GM12878 (cell line): ENCODE measurements around the gene RBAK. TPM values are rescaled to one million over a fixed set of nuclear protein-coding genes. Genes with fewer than 3 reads are reported as not detected.

Source experiments
- ATAC-seq: fragments of 200-7000 bp; cut with Tn5 transposase; 3 replicates; pipeline ENCODE4 v1.9.1; 2020; ENCODE audit warnings: mild to moderate bottlenecking, moderate library complexity
- Bru-seq: library from RNA; stranded (reverse); fragments of 400-500 nt; gene quantifications from one replicate; lab custom pipeline; 2021; lab: Mats Ljungman, UMichigan
- BruChase-seq, 2 experiments: library from RNA; stranded (reverse); fragments of 400-500 nt; gene quantifications; one replicate each; lab custom pipeline; 2021; lab: Mats Ljungman, UMichigan
- BruUV-seq: library from RNA; stranded (reverse); fragments of 400-500 nt; replicated peaks from 2 replicates; lab custom pipeline; 2021; lab: Mats Ljungman, UMichigan
- CTCF ChIA-PET: fragments of 300-600 bp; sonication (Branson Sonifier 250); formaldehyde crosslinking; extraction: SDS; loops from one replicate; lab custom pipeline; 2021; ENCODE audit warnings: inconsistent platforms; lab: Yijun Ruan, JAX
- POLR2A ChIA-PET: fragments of 350-600 bp; formaldehyde crosslinking; extraction: SDS; loops from one replicate; lab custom pipeline; 2021; ENCODE audit warnings: inconsistent platforms; lab: Charles Lee
- RAD21 ChIA-PET: fragments of 300-600 bp; sonication (Branson Sonifier 250); formaldehyde crosslinking; loops from one replicate; lab custom pipeline; 2023; ENCODE audit warnings: antibody characterized with exemption; ENCODE audit not compliant: unreplicated experiment; lab: Charles Lee
- SMC1A ChIA-PET: fragments of 300-600 bp; sonication (Branson Sonifier 250); formaldehyde crosslinking; loops from one replicate; lab custom pipeline; 2023; ENCODE audit not compliant: unreplicated experiment, uncharacterized antibody; lab: Charles Lee
- DNase-seq: peaks from one replicate; pipeline ENCODE4 v3.0.0-alpha.2; 2011; ENCODE audit warnings: low read depth, low spot score
- FAIRE-seq: peaks from 3 replicates; lab custom pipeline; 2011; peaks lifted over from hg19 to GRCh38; lab: Jason Lieb, UNC
- H2AFZ ChIP-seq: 2 replicates; pipeline ENCODE4 v1.6.0; 2011; ENCODE audit warnings: low read depth, low read length, control low read depth; ENCODE audit not compliant: control insufficient read depth
- H3K27ac ChIP-seq: 2 replicates; pipeline ENCODE4 v1.5.1; 2011; ENCODE audit warnings: control low read depth; ENCODE audit not compliant: control insufficient read depth, insufficient read depth
- H3K27me3 ChIP-seq, 2 experiments: replicated peaks in 1 of 2; 2 replicates each; pipeline versions ENCODE4 v1.6.0 to v1.6.1; 2011; ENCODE audit warnings: low read length in 1 of 2; ENCODE audit not compliant: control insufficient read depth in 2 of 2, insufficient read depth in 2 of 2
- H3K36me3 ChIP-seq, 2 experiments: 2 replicates each; pipeline ENCODE4 v1.5.1; 2011; ENCODE audit warnings: low read length in 1 of 2; ENCODE audit not compliant: control insufficient read depth in 2 of 2, insufficient read depth in 2 of 2
- H3K4me1 ChIP-seq: 2 replicates; pipeline ENCODE4 v1.6.1; 2011; ENCODE audit warnings: mild to moderate bottlenecking, low read length, moderate library complexity, mixed read lengths; ENCODE audit not compliant: control insufficient read depth, insufficient read depth
- H3K4me2 ChIP-seq: 2 replicates; pipeline ENCODE4 v1.6.0; 2011; ENCODE audit warnings: control low read depth; ENCODE audit not compliant: control insufficient read depth, insufficient read depth
- H3K4me3 ChIP-seq: fragments of 200-600 bp; sonication (generic); 2 replicates; pipeline ENCODE4 v1.5.1; 2016
- H3K79me2 ChIP-seq: 2 replicates; pipeline ENCODE4 v1.6.0; 2011; ENCODE audit warnings: low read length; ENCODE audit not compliant: control insufficient read depth, insufficient read depth
- H3K9ac ChIP-seq: 2 replicates; pipeline ENCODE4 v1.8.0; 2011; ENCODE audit warnings: low read length, control low read depth, mixed read lengths; ENCODE audit not compliant: control insufficient read depth, insufficient read depth
- H3K9me3 ChIP-seq: replicated peaks from 3 replicates; pipeline ENCODE4 v1.5.1; 2011; ENCODE audit warnings: mild to moderate bottlenecking, low read length; ENCODE audit not compliant: control insufficient read depth, insufficient read depth
- H4K20me1 ChIP-seq: 2 replicates; pipeline ENCODE4 v1.6.0; 2011; ENCODE audit not compliant: control insufficient read depth, insufficient read depth
- CBX5 ChIP-seq: sonication (generic); IDR thresholded peaks from 2 replicates; pipeline ENCODE4 v1.6.1; 2016; ENCODE audit warnings: low read depth, moderate library complexity, mild to moderate bottlenecking, inconsistent platforms
- ESRRA ChIP-seq: IDR thresholded peaks from 2 replicates; pipeline ENCODE4 v1.6.1; 2012; ENCODE audit warnings: mild to moderate bottlenecking, low read length, improper control_type of control experiment
- EZH2 ChIP-seq: IDR thresholded peaks from 2 replicates; pipeline ENCODE4 v1.6.1; 2012; ENCODE audit warnings: low read depth, mild to moderate bottlenecking, control low read depth, inconsistent platforms, low read length, borderline replicate concordance; ENCODE audit not compliant: control insufficient read depth
- GATAD2B ChIP-seq: fragments of 450-650 bp; conservative IDR thresholded peaks from 2 replicates; pipeline ENCODE4 v1.6.1; 2017; ENCODE audit warnings: low read depth, mild to moderate bottlenecking, moderate library complexity
- MYB ChIP-seq: fragments of 150-350 bp; IDR thresholded peaks from 2 replicates; pipeline ENCODE4 v1.6.1; 2014; ENCODE audit warnings: mild to moderate bottlenecking, low read depth, low read length, borderline replicate concordance
- NR2F1 ChIP-seq: fragments of 450-650 bp; conservative IDR thresholded peaks from 2 replicates; pipeline ENCODE4 v1.6.1; 2017; ENCODE audit warnings: mild to moderate bottlenecking
- POLR2A ChIP-seq: IDR thresholded peaks from 2 replicates; pipeline ENCODE4 v1.6.1; 2011; ENCODE audit warnings: low read depth, mild to moderate bottlenecking, low read length
- POLR2AphosphoS5 ChIP-seq: IDR thresholded peaks from 2 replicates; pipeline ENCODE4 v1.6.1; 2011; ENCODE audit warnings: mild to moderate bottlenecking, low read length, inconsistent platforms
- RFX5 ChIP-seq: IDR thresholded peaks from 2 replicates; pipeline ENCODE4 v1.6.1; 2011; ENCODE audit warnings: low read depth, low read length, improper control_type of control experiment
- TAF1 ChIP-seq: IDR thresholded peaks from 2 replicates; pipeline ENCODE4 v1.6.1; 2011; ENCODE audit warnings: mild to moderate bottlenecking, low read depth, low read length, borderline replicate concordance
- USF2 ChIP-seq: IDR thresholded peaks from 2 replicates; pipeline ENCODE4 v1.6.1; 2011; ENCODE audit warnings: low read depth, low read length, improper control_type of control experiment, borderline replicate concordance
- ZNF274 ChIP-seq: IDR thresholded peaks from one replicate; pipeline ENCODE4 v1.8.0; 2011; ENCODE audit not compliant: insufficient read length, insufficient read depth
- ZZZ3 ChIP-seq: IDR thresholded peaks from 2 replicates; pipeline ENCODE4 v1.6.1; 2011; ENCODE audit warnings: low read depth; ENCODE audit not compliant: control insufficient read depth, insufficient read length
- WGBS: methylation state at CpG from one replicate; pipeline ENCODE4 v1.1.6; 2016; ENCODE audit warnings: low lambda C conversion rate; ENCODE audit not compliant: insufficient replicate concordance, insufficient coverage; ENCODE audit errors: missing lambda C conversion rate; 5-methylcytosine and 5-hydroxymethylcytosine counted together
- in situ Hi-C: fragments of 300-500 bp; cut with MboI; formaldehyde crosslinking; loops from 9 replicates; pipeline ENCODE4 v1.14.3; 2018; ENCODE audit warnings: mixed read lengths
- intact Hi-C: fragments of 100-400 bp; cut with micrococcal nuclease; formaldehyde crosslinking; loops from one replicate; pipeline ENCODE4 v1.14.2; 2022; ENCODE audit not compliant: unreplicated experiment
- long read RNA-seq, 2 experiments: library from polyadenylated mRNA; unstranded; transcript quantifications; one replicate each; pipeline ENCODE4 v2.0.0, GENCODE V29; 2019 to 2020
- polyA minus RNA-seq, 3 experiments: library from RNA; depleted of rRNA, polyadenylated mRNA; stranded (reverse); fragments of >200 nt; gene quantifications; 2 replicates each; pipeline ENCODE4 v1.2.3, GENCODE V29; 2011
- polyA plus RNA-seq, 11 experiments: library from polyadenylated mRNA; depleted of rRNA in 4 of 11; unstranded in 6 of 11; stranded (reverse) in 5 of 11; fragments of >200 nt; fragmentation: Nextera tagmentation in 4 of 11; fragmentation: Illumina TruSeq in 1 of 11; extraction: Ambion mirVana in 4 of 11; extraction: Trizol in 1 of 11; gene quantifications; 1 replicate in 1 of 11; 2 replicates in 10 of 11; pipeline versions ENCODE4 v1.2.1 to v1.2.3, GENCODE V29; 2011 to 2016; ENCODE audit warnings: inconsistent platforms in 2 of 11, missing spikeins in 2 of 11, low read depth in 1 of 11
- total RNA-seq, 4 experiments: library from RNA; depleted of rRNA in 3 of 4; stranded (reverse); fragments of >200 nt in 3 of 4; fragmentation: Illumina TruSeq in 1 of 4; extraction: Trizol in 1 of 4; gene quantifications; 2 replicates each; pipeline versions ENCODE4 v1.2.1 to v1.2.3, GENCODE V29; 2013 to 2021
- TF ChIP-seq, protein P1 (sequence below): IDR thresholded peaks from 2 replicates; pipeline ENCODE4 v1.6.1; 2011; ENCODE audit warnings: low read depth, mild to moderate bottlenecking, low read length, moderate library complexity, borderline replicate concordance; ENCODE audit errors: extremely low read depth
- TF ChIP-seq, protein P2 (sequence below): fragments of 450-650 bp; conservative IDR thresholded peaks from 2 replicates; pipeline ENCODE4 v1.6.1; 2017; ENCODE audit warnings: mild to moderate bottlenecking, moderate library complexity

The RBAK gene
- total RNA-seq (2013; cell fraction: nucleolus; rRNA removed): 45.1 and 48.5 TPM in 2 replicates
- total RNA-seq (2014; rRNA removed) (6.4 and 6.6 TPM in 2 replicates), total RNA-seq (2014; rRNA removed; fragmentation: Illumina TruSeq; extraction: Trizol) (9.6 and 9.8 TPM in 2 replicates), total RNA-seq (2021) (8.0 and 8.7 TPM in 2 replicates), polyA plus RNA-seq (2011; rRNA removed) (10.2 and 19.0 TPM in 2 replicates), polyA plus RNA-seq (2014; fragmentation: Illumina TruSeq; extraction: Trizol) (8.1 and 10.4 TPM in 2 replicates), polyA plus RNA-seq (2014; fragmentation: Nextera tagmentation; extraction: Ambion mirVana) (1 to 10 TPM; 1.9 to 2.4 TPM), polyA plus RNA-seq (2014; rRNA removed) (4.3 and 5.4 TPM in 2 replicates), polyA plus RNA-seq (2016; fragmentation: Nextera tagmentation; extraction: Ambion mirVana) (1 to 10 TPM; 3.5 to 4.0 TPM), polyA minus RNA-seq (2011; rRNA and poly(A)+ RNA removed) (10.7 and 13.2 TPM in 2 replicates), Bru-seq, nascent RNA (percentile 93 among the genes with signal in this experiment), BruChase-seq, experiment 1, labeled RNA remaining after a 6-hour chase (percentile 92 among the genes with signal in this experiment), BruChase-seq, experiment 2, labeled RNA remaining after a 2-hour chase (percentile 98 among the genes with signal in this experiment)
- 3.6 TPM for polyA plus RNA-seq (2011; ENCODE audit: low read depth)
- polyA plus RNA-seq (2011; cell fraction: cytosol; rRNA removed): 2.4 and 3.1 TPM in 2 replicates
- polyA plus RNA-seq (2011; cell fraction: nucleus; rRNA removed): 17.3 and 19.6 TPM in 2 replicates
- 6.9 and 9.5 TPM in 2 replicates for polyA plus RNA-seq (2012)
- 4.1 and 4.8 TPM in 2 replicates for polyA minus RNA-seq (2011; cell fraction: cytosol; rRNA and poly(A)+ RNA removed)
- 13.3 and 13.9 TPM in 2 replicates for polyA minus RNA-seq (2011; cell fraction: nucleus; rRNA and poly(A)+ RNA removed)
- long read RNA-seq, experiment 1, partial matches to known transcripts: 0 of 1 reads
- long read RNA-seq, experiment 1, other reads (novel, unspliced or antisense): 1 of 1 reads
- long read RNA-seq, experiment 2, full-length matches to known transcripts: 2 of 10 reads
- long read RNA-seq, experiment 2, partial matches to known transcripts: 0 of 10 reads
- long read RNA-seq, experiment 2, other reads (novel, unspliced or antisense): 8 of 10 reads

- TSS peak; percentile 64 for BruUV-seq
- peak; percentile 100 for ATAC-seq
- H4K20me1 ChIP-seq: no peaks in the 10 kb centered on the region
- ChIA-PET RAD21 (interaction anchor here (1.0 kb wide), 1 partner anchor 14 kb away, joined by 3 read pairs; no protein-coding TSS in a partner anchor), SMC1A (no interaction called here), CTCF (interaction anchor here (1.0 to 1.7 kb wide), 2 partner anchors 10 to 72 kb away, joined by 3 to 4 read pairs; no protein-coding TSS in a partner anchor), POLR2A (interaction anchor here (0.8 to 1.0 kb wide), 2 partner anchors 15 to 271 kb away, joined by 4 to 5 read pairs; partner anchors contain the start of gene AP5Z1)
- DNase-seq: peak; percentile 90
- peak within 1 kb of the TSS; percentile 95 for H3K4me3 ChIP-seq
- in situ Hi-C loops: no loop called here
- H3K4me2 ChIP-seq: peak within 1 kb of the TSS; percentile 73
- H3K79me2 ChIP-seq: peaks cover 14% of the 10 kb centered on the region
- no peak for FAIRE-seq
- under 1% methylated on average over 44 of the region's 69 CpGs for WGBS
- H2AFZ ChIP-seq: peak within 1 kb of the TSS; percentile 92
- H3K9me3 ChIP-seq: peaks cover 6% of the 10 kb centered on the region; the same call in 2 of the 3 replicates
- H3K27ac ChIP-seq: peak within 1 kb of the TSS; percentile 69
- peaks cover 0 to 10% of the 10 kb centered on the region in 2 experiments; a peak in 3 of 4 replicates for H3K36me3 ChIP-seq
- no peaks in the 10 kb centered on the region for H3K27me3 ChIP-seq
- H3K4me1 ChIP-seq: no peaks in the 10 kb centered on the region
- peak within 1 kb of the TSS; percentile 63 for H3K9ac ChIP-seq
- intact Hi-C loops: loop anchor here (10.0 kb wide), 1 partner anchor 71 kb away; no protein-coding TSS in a partner anchor
- no peak for TF ChIP-seq MYB
- no peak for TF ChIP-seq USF2
- TF ChIP-seq NR2F1: peak; percentile 79
- TF ChIP-seq TAF1: peak; percentile 64; the same call in 1 of the 2 replicates
- TF ChIP-seq POLR2A: peak; percentile 90
- no peak for TF ChIP-seq RFX5
- TF ChIP-seq, protein P1, sequence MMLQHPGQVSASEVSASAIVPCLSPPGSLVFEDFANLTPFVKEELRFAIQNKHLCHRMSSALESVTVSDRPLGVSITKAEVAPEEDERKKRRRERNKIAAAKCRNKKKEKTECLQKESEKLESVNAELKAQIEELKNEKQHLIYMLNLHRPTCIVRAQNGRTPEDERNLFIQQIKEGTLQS: no peak; the same call in 1 of the 2 replicates
- TF ChIP-seq ESRRA: no peak
- TF ChIP-seq POLR2AphosphoS5: peak; percentile 69; the same call in 1 of the 2 replicates
- TF ChIP-seq GATAD2B: peak; percentile 77
- TF ChIP-seq ZNF274: no peak
- TF ChIP-seq CBX5: no peak
- TF ChIP-seq, protein P2, sequence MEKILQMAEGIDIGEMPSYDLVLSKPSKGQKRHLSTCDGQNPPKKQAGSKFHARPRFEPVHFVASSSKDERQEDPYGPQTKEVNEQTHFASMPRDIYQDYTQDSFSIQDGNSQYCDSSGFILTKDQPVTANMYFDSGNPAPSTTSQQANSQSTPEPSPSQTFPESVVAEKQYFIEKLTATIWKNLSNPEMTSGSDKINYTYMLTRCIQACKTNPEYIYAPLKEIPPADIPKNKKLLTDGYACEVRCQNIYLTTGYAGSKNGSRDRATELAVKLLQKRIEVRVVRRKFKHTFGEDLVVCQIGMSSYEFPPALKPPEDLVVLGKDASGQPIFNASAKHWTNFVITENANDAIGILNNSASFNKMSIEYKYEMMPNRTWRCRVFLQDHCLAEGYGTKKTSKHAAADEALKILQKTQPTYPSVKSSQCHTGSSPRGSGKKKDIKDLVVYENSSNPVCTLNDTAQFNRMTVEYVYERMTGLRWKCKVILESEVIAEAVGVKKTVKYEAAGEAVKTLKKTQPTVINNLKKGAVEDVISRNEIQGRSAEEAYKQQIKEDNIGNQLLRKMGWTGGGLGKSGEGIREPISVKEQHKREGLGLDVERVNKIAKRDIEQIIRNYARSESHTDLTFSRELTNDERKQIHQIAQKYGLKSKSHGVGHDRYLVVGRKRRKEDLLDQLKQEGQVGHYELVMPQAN: peak; percentile 77
- TF ChIP-seq EZH2: no peak
- no peak for TF ChIP-seq ZZZ3
Observed at GRCh38 chr7:5045558-5046396, at the start of gene RBAK. Gene RBAK (plus strand): TSS chr7:5045860. CDS start chr7:5048077, 2,217 bp downstream.
